Measurements from ENCODE around the gene SPTSSA.

GRCh38 chr14:34386865-34387485, 75.1 kb downstream of the SPTSSA start:
- TF ChIP-seq POLR2A (IDR thresholded peaks at IDR 0.05; ENCODE audit: low read depth, low read length): no peak
- no peak for TF ChIP-seq POLR2AphosphoS5 (IDR thresholded peaks at IDR 0.05; ENCODE audit: low read depth, low read length)
